Fibroblast of skin of abdomen (primary cell): ENCODE measurements around the gene DYNLT4.

Source experiments
- DNase-seq: peaks from one replicate; pipeline ENCODE4 v3.0.0-alpha.2; 2013

The DYNLT4 gene

DNA sequence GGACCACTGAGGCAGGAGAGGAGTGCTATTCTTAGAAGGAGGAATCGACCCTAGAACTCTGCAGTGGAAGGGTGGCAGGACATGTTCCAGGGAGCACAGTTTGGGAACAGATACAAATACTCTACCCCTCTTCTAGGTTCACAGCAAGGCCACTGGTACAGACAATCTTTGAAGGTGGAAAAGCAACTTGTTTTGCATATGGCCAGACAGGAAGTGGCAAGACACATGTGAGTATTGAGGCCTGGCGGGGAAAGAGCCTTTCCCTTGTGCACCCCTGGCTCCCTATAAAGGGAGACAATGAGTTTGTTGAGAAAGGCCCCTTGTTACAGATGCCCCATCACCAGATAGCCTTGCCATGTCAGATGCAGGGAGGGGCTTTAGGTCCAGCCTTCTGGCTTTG, 49.7 kb downstream of the DYNLT4 start:
- no peak for DNase-seq
